NCI-H748 (cell line): ENCODE data around the gene CNTNAP2.
A peak's percentile ranks its signal among the peaks of the same experiment; 100 is the strongest.

Experiments used
- DNase-seq: peaks from one replicate; lab custom pipeline; 2025; ENCODE audit not compliant: unreplicated experiment; lab: John Stamatoyannopoulos, UW

CNTNAP2 gene

DNA sequence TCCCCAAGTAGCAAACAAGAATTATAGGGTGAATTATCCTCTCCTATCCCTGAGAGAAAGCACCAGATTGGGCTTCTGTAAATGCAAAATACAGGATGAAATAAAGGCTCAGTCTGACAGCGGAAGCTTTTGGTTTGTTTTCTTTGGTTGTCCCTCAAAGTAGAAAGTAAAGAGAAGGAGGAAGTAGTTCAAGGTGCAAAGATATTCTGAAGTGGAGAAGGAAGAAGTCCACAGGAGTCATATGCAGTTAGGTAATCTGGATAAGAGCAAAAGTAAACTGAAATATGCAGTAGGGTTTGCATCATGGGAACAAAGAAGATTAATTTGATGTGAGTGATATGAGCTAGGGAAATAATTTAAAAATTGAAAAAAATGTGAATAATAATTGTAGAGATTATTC is 1071.9 kb downstream of the CNTNAP2 start:
- no peak for DNase-seq

- DNase-seq, result no peak
Observed at GRCh38 chr7:147193476-147193875, 1076.9 kb downstream of the CNTNAP2 start.

GRCh38 chr7:147196481-147196880 is 1079.9 kb downstream of the CNTNAP2 start:
- DNase-seq, result peak; percentile 38

- DNase-seq, result peak; percentile 16
Observed at GRCh38 chr7:147197006-147197405, 1080.4 kb downstream of the CNTNAP2 start.

GRCh38 chr7:147199868-147200267 is 1083.3 kb downstream of the CNTNAP2 start:
- DNase-seq, result no peak

DNA sequence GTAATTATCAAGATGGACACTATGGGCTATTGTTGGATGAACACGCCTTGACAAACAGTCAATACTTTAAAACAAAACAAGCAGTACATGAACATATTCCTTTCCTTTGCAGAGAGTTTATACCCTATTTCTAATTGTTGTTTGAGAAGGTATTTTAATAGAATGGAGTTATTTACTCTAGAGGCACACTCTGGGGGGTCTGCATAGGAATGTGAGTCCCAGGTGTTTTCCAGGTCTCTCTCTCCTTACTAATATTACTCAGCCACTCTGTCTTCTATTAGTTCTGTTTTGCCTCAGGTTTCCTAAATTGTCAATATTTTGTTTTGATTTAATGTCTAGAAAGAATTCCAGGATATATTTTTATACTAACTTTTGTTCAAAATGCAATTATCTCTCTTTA is 1091.4 kb downstream of the CNTNAP2 start:
- no peak for DNase-seq

DNA sequence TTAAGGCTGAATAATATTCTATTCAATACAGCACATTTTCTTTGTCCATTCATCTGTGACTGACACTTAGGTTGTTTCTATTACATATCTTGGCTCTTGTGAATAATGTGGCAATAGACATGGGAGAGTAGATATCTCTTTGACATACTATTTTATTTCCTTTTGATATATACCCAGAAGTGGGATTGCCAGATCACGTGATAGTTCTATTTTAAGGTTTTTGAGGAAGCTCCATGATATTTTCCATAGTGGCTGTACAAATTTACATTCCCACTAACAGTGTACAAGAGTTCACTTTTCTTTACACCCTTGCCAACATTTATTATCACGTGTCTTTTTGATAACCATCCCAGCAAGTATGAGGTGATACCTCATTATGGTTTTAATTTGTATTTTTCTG is 1114.7 kb downstream of the CNTNAP2 start:
- DNase-seq, result no peak

GRCh38 chr7:147235645-147236382 is 1119.2 kb downstream of the CNTNAP2 start:
- DNase-seq, result no peak

DNA sequence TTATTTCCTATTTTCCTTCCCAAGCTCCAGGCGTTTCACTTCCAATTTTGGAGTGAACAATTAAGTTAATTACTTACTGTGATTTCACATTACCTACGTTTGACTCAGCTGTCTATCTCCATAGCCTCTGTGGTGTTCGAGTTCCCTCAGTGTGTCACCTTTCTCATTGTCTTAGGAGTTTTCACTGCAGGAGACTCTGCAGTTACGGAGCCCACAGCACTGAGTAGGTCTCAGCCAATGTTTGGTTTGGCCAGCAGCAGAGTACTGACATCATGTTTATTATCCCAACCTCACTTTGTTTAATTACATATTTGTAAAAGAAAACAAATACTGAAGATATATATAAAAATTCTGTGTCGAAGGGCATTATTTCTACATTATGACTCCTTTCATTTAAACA is 1123.9 kb downstream of the CNTNAP2 start:
- DNase-seq, result peak; percentile 78

GRCh38 chr7:147245274-147245673 is 1128.7 kb downstream of the CNTNAP2 start:
- DNase-seq, result peak; percentile 69

GRCh38 chr7:147249956-147250355 is 1133.4 kb downstream of the CNTNAP2 start:
- DNase-seq, result peak; percentile 36

DNA sequence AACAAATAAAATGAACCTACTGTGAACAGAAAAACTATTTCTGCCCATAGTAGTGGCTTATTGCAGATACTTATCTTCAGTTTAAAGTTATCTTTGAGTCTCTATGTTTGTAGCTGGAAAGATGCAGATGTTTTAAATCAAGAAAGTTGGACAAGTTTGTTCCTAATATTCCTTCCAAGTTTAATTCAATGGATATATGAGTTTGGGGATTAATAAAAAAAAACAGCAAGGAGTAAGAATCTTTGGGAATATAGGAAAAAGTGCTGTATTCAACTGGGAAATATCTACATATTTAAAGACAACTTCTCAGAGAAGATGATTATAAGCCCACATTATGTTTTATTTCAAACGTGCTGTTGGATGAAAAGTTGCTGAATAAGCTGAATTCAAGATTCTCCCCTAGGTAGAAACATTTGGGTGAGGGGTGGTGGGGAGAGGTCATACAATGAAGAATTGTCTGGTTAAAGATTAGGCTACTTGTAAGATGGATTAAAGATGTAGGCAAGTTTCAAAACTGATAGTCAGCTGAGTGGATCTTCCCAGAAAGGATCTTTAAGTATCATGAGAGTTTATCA is 1135.2 kb downstream of the CNTNAP2 start:
- no peak for DNase-seq

GRCh38 chr7:147261693-147262092 is 1145.1 kb downstream of the CNTNAP2 start:
- no peak for DNase-seq

DNA sequence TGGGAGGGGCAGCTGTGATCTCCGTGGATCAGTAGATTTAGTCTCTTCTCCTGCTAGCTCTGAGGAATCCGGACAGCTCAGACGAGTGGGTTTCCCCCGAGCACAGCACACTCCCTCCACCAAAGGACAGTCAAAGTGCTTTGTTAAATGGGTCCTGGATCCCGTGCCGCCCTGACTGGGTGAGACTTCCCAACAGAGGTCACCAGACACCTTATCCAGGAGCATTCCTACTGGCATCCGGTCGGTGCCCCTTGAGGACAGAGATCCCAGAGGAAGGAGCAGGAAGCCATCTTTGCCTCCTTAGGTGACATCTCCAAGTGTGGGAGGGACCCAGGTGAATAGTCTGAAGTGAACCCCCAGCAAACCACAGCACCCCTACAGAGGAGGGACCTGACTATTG is 1148.9 kb downstream of the CNTNAP2 start:
- no peak for DNase-seq

- DNase-seq, result no peak
Observed at GRCh38 chr7:147276106-147276505, 1159.5 kb downstream of the CNTNAP2 start.

GRCh38 chr7:147276783-147277370 is 1160.3 kb downstream of the CNTNAP2 start:
- DNase-seq, result peak; percentile 88

DNA sequence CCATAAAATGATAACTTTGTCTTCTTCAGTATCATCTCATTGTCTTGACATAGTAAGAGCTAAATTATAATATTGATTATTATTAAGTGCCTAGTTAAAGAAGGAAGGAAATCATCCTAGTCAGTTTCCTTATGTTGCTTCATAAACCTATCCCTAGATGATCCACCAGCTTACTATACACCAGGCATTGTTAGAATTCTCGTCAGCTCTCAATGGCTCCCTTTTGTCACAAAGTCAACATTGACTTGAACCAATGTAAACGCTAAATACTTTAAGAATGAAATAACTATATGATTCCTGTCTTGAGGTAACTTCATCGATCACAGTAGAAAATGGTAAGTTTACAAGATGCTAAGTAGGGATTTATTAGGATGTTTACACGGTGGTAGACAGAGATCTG is 1162.9 kb downstream of the CNTNAP2 start:
- DNase-seq, result peak; percentile 92

- DNase-seq, result peak; percentile 97
Observed at GRCh38 chr7:147279964-147280374, 1163.4 kb downstream of the CNTNAP2 start.

DNA sequence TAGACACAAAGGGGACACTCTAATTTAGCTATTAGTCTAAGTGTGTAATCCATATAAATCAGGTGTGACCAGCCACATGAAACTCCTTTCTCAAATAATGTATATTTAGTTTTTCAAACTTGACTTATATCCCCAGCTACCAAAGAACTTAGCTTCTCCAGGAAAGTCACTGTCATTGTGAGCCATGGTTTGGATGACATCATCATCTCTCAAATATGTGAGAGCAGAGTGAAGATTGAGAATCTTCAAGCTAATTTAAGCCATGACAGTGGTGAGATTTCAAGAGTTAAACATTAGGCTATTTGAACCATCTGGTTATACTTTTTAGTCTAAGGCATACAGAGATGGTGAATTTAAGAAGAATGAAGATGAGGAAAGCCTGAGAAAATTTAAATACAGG is 1165.6 kb downstream of the CNTNAP2 start:
- DNase-seq, result no peak

DNA sequence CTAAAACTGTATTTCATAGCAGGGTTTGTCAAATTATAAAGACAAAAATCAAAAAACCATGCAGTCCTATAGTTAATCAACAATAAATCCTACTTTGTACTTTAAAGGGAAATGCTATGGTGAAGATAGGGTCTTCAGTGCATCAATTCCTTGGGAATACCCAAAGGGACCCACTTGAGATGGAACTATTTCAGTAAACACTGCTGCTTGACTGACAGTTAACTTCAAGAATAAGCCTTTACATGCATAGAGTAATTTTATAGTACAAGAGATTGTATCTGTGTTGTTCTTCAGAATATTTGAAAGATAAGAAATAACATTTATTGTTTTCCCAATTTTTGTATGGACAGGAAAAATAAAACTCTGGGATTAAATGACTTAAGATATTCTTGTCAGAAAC is 1179.6 kb downstream of the CNTNAP2 start:
- no peak for DNase-seq

DNA sequence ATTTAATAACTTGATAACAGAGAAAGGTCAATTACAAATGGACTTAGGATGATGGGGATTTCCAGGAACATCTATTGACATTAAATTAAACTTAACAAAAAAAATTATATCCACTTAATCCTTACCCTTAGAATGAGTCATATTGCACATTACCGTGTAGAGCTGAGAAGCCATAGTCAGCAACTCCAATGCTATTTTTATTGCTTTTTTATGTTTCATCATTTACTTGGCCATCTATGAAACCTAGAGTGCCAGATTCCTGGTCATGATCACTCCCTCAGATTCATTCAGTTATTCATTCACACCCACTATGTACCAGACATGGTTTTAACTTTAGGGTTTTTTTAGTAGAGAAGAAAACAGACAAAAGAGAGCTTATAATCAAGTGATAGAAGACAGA is 1180.4 kb downstream of the CNTNAP2 start:
- no peak for DNase-seq

- peak; percentile 80 for DNase-seq
Observed at GRCh38 chr7:147298611-147299043, 1182.0 kb downstream of the CNTNAP2 start.
